HFF-Myc (cell line): ENCODE results near the gene DIAPH3.
A peak's percentile ranks its signal among the peaks of the same experiment; 100 is the strongest.

ENCODE experiments used
- DNase-seq: peaks from one replicate; pipeline ENCODE4 v3.0.0-alpha.2; 2011; ENCODE audit warnings: low read depth; ENCODE audit errors: extremely low read depth
- H3K4me3 ChIP-seq: replicated peaks from 2 replicates; pipeline ENCODE4 v1.5.1; 2011; ENCODE audit warnings: low read depth, mild to moderate bottlenecking, control low read depth, low read length
- CTCF ChIP-seq: IDR thresholded peaks from 2 replicates; pipeline ENCODE4 v1.5.1; 2012; ENCODE audit warnings: mild to moderate bottlenecking, low read depth, low read length, control low read depth; ENCODE audit errors: missing control alignments

Gene DIAPH3

GRCh38 chr13:59641817-59642216, 521.9 kb downstream of the DIAPH3 start:
- H3K4me3 ChIP-seq = no peak overlapping the region
- DNase-seq = peak; percentile 49
- no peak for TF ChIP-seq CTCF

GRCh38 chr13:59641261-59641660, 522.5 kb downstream of the DIAPH3 start:
- DNase-seq = no peak
- no peak for TF ChIP-seq CTCF
- no peak overlapping the region for H3K4me3 ChIP-seq

- no peak for DNase-seq
- no peak for TF ChIP-seq CTCF
- no peak overlapping the region for H3K4me3 ChIP-seq
Observed at GRCh38 chr13:59638404-59638803, 525.3 kb downstream of the DIAPH3 start.

- no peak for TF ChIP-seq CTCF
- no peak overlapping the region for H3K4me3 ChIP-seq
- DNase-seq = no peak
Observed at GRCh38 chr13:59635589-59635988, 528.1 kb downstream of the DIAPH3 start.

- H3K4me3 ChIP-seq = no peak overlapping the region
- TF ChIP-seq CTCF = no peak
- no peak for DNase-seq
Observed at GRCh38 chr13:59633290-59633689, 530.4 kb downstream of the DIAPH3 start.

GRCh38 chr13:59631271-59631670, 532.5 kb downstream of the DIAPH3 start:
- TF ChIP-seq CTCF = no peak
- H3K4me3 ChIP-seq = no peak overlapping the region
- no peak for DNase-seq

- no peak overlapping the region for H3K4me3 ChIP-seq
- no peak for TF ChIP-seq CTCF
- no peak for DNase-seq
Observed at GRCh38 chr13:59625111-59625510, 538.6 kb downstream of the DIAPH3 start.
